Eye (tissue), 1 donor: ENCODE data around the gene CYTH3.
A peak's percentile ranks its signal among the peaks of the same experiment; 100 is the strongest.

ENCODE experiments used
- DNase-seq: peaks from one replicate; pipeline ENCODE4 v3.0.0-alpha.2; 2015

Gene CYTH3

DNA sequence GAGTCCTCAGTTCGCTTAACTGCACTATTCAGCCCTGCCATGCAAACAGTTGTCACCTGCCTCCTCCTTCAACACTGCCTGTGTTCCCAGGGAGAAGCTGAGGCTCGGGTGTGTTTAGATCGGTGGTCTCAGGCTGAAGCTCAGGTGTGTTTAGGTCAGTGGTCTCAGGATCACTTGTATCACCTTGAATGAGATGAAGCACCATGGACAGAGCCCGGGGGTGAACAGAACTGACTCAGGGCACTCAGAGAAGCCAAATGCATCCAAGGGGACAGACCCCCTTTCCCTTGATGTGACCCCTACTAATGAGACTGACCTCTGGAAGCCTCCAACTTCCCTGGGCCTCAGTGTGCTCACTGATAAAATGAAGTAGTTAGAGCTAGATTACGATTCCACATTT, 84.0 kb downstream of the CYTH3 start:
- DNase-seq = no peak

- DNase-seq = no peak
These were observed 85.8 kb downstream of the CYTH3 start for GRCh38 chr7:6186577-6186976.

DNA sequence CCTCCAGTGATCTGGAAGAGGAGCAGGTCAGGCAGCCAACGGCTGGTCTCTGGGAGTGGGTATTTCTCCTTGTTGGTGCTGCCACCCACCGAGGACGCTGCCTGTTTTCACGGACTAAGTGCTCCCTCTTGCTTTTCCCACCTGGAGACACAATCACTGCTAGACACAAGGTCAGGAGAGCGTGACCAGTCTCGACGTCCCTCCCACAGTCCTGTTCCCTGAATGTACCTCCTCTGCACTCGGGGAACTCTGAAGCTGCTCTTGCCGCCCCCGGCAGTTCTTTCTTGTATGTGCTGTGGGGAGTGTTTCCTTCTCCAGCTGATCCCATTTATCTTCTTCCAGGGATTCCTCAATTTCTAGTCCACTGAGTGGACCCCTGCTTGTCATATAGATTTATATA, 89.4 kb downstream of the CYTH3 start:
- no peak for DNase-seq

GRCh38 chr7:6181136-6181535, 91.3 kb downstream of the CYTH3 start:
- DNase-seq = no peak

DNA sequence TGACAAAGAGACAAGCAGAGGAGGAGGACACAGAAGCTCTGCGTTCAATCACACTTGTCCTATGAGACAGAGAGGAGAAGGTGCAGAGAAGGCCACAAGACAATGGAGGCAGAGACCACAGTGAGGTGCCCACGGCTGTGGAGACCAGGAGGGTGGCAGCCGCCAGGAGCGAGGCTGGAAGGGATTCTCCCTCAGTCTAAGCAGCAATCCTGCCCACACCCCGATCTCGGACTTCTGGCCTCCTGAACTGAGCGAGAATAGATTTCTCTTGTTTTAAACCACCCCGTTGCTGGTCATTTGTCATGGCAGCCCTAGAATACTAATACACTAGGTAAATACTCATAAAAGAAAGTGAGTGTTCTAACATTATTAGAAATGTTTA, 92.1 kb downstream of the CYTH3 start:
- no peak for DNase-seq

DNA sequence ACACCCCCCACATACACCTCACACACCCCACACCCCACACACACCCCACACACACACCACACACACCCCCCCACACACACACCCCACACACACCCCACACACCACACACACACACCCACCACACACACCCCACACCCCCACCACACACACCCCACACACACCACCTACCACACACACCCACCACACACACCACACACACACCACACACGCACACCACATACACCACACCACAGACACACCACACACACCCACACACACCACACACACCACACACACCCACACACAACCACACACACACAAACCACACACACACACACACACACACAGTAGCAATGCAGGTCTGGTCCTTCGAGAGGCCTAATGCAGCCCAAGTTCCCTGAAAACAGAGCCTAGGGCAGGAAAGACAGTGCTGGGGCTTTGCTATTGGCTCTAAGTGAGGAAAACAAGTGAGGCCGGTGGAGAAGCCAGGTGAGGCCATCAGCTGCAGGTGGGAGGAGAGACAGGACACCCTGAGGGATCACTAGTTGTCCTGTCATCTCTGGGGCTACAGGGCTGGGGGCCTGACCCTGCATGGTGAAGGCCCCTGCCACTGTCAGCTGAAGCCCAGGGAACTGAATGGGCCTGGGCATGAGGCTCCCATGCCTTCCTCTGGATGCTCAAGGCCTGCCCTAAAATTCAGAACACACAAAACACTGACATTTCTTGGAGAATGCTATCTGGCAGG, 92.6 kb downstream of the CYTH3 start:
- DNase-seq = no peak

- no peak for DNase-seq
These were observed 94.0 kb downstream of the CYTH3 start for GRCh38 chr7:6178298-6179029.

- no peak for DNase-seq
These were observed 96.8 kb downstream of the CYTH3 start for GRCh38 chr7:6175645-6176044.

DNA sequence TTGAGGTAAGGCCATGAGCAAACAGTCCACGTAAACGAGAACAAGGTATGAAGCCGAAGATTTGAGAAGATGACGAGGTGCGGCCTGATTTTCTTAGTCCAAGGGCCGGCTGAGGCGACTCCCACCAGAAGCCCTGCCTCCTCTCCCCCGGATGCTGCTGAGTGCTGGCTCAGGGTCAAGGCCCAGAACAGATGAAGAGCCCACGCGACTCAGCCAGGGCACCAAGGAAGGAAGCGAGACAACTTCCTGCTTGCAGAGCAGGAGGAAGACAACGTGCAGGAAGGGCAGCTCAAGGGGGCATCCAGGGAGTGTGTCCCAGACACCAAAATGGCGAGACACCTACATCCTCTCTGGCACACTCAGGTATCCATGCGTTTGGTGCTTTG, 99.5 kb downstream of the CYTH3 start:
- no peak for DNase-seq

- no peak for DNase-seq
These were observed 100.1 kb downstream of the CYTH3 start for GRCh38 chr7:6172224-6172909.

- DNase-seq = no peak
These were observed 100.7 kb downstream of the CYTH3 start for GRCh38 chr7:6171532-6172223.

GRCh38 chr7:6170571-6171531, 101.6 kb downstream of the CYTH3 start:
- DNase-seq = no peak

DNA sequence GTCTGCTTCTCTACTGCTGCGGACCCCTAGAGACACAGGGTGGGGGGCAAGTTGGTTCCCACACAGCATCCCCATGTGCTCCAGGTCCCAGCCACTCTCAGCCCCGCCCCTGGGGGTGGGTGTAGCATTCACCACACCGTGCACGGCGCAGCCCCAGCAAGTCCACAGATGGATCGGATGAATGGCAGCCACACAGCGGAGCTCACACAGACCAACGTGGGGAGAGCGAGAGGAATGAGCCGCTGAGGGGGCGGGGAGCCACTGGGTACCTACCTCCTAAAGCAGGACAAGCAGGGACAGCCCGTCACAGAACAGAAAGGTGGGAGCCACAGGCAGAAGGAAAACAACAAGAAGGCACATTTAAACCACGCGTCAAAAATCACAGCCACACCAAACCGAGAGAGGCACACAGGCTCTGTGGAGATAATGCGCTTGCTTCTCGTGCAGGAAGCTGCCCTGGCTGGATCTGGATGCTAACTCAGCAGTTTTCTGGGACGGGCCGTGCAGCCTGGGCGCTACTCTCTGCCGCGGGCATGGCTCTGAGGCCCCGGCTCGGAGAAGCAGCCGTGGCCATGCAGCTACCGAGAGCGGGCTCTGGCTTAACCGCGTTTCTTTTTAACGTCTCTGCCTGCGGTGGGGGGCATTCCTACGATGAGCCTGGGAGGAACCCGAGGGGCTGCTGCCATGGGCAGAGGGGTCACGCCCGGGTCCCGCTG, 102.5 kb downstream of the CYTH3 start:
- DNase-seq = no peak

- DNase-seq = no peak
These were observed 104.0 kb downstream of the CYTH3 start for GRCh38 chr7:6168477-6168868.

DNA sequence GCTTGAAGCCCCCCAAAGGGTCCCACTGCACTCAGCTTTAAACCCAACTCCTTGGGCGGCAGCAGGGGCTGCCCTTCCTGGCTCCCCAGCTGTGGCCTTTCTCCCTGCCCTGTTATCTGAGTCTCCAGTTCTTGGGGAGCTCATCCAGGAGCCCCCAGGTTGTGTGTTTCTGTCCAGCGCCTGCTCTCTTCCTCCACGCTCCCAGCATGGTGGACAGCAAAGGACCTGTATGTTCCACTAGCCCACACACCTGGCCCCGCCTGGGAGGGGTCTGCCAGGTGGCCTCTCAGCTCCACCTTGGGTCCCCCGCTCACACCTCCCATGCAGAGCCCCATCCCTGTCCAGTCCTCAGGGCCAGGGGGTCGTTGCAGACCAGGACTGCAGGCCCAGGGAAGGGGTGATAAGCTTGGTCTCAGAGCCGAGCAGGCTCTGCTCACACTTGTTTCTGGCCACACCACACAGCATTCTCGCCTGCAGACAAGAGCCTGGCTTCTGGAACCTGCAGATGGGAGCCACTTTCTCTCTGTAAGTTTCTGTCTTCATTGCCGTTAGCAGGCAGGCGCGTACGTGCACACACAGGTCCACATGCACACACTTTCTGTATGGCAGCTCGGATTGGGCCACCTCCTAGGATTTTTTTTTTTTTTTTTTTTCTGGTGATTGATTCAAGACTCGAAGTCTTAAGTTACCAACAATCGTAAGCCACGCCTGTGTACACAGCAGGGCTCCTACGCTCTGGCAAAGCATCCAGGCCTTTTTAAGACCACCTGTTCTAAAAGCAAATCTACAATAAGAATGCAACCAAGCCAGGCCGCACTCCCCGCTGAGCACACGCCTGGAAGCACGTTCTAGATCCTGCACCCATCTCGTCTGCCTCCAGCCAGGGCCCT, 104.6 kb downstream of the CYTH3 start:
- no peak for DNase-seq

- peak; percentile 55 for DNase-seq
These were observed 105.3 kb downstream of the CYTH3 start for GRCh38 chr7:6167004-6167551.

DNA sequence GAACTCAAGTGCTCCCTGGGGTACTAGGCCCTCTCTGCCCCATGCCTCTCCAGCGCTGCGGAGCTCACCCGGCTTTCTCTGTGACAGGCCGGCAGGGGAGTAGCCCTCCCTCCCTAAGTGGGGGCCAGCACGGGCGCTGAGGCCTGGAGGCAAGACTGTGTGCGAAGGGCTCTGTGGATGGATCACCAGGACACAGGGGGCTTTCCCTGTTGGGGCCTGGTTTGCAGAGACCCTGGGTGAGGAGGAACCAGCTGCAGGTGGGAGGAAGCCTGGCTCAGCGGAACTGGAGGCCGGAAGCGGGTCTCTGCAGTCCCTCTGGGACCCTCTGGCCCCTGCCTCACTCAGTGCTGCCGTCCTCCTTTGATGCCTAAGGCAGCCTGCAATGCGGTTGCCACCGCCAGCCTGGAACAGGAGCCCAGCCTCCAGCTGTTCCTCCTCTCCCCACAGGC, 106.0 kb downstream of the CYTH3 start:
- peak; percentile 59 for DNase-seq

GRCh38 chr7:6165521-6166320, 106.7 kb downstream of the CYTH3 start:
- DNase-seq = no peak

DNA sequence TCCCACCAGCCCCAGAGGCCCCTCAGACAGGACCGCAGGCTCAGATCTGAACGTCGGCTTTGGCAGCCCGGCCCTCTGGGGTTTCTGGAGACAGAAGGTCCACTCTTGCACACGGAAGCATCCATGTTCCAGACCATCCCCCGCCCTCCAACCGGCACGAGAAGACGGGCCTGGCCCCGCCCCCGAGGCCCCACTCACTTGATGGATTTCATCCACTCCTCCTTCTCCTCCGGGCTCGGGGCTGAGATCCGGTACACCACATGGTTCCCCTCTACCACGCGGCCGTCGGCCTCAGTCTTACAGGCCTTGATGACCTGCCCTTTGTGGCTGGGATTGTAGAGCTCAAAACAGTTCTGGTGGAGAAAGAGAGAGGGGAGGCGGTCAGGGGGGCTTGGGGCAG, 107.3 kb downstream of the CYTH3 start:
- DNase-seq = no peak
